ENCODE results near the gene RPS6KB2. TPM values are rescaled to one million over a fixed set of nuclear protein-coding genes. Genes with fewer than 3 reads are reported as not detected.

The RPS6KB2 gene
- total RNA-seq, 1 donor from 2014 or later, result 83.1 TPM

GRCh38 chr11:67392183-67392715, 36.0 kb upstream of the RPS6KB2 start:
- H3K4me1 Mint-ChIP-seq, result peaks cover 35% of the 10 kb centered on the region
- intact Hi-C loops (cut with micrococcal nuclease), result loop anchor here (1.0 kb wide), 1 partner anchor 9 kb away; the partner anchor contains the start of gene PPP1CA
- DNase-seq, result no peak
- no peaks in the 10 kb centered on the region for H3K9me3 Mint-ChIP-seq
- peak overlapping the region; percentile 80 for H3K27ac Mint-ChIP-seq
- no peaks in the 10 kb centered on the region for H3K27me3 Mint-ChIP-seq
- H3K36me3 Mint-ChIP-seq (ENCODE audit: low read depth), result peaks cover 19% of the 10 kb centered on the region
- peak overlapping the region; percentile 90 for H3K4me3 Mint-ChIP-seq

- Mint-ChIP-seq H3K27ac (peak overlapping the region; percentile 72), H3K36me3 (ENCODE audit: low read depth) (peaks cover 30% of the 10 kb centered on the region), H3K4me1 (peaks cover 39% of the 10 kb centered on the region), H3K9me3 (no peaks in the 10 kb centered on the region), H3K27me3 (no peaks in the 10 kb centered on the region), H3K4me3 (peak overlapping the region; percentile 90)
- no peak for DNase-seq
- intact Hi-C loops (cut with micrococcal nuclease), result no loop called here
These were observed 34.9 kb upstream of the RPS6KB2 start for GRCh38 chr11:67393437-67393836.

- peak overlapping the region; percentile 72 for H3K27ac Mint-ChIP-seq
- H3K9me3 Mint-ChIP-seq, result no peaks in the 10 kb centered on the region
- intact Hi-C loops (cut with micrococcal nuclease), result no loop called here
- no peaks in the 10 kb centered on the region for H3K27me3 Mint-ChIP-seq
- H3K36me3 Mint-ChIP-seq (ENCODE audit: low read depth), result peaks cover 32% of the 10 kb centered on the region
- H3K4me1 Mint-ChIP-seq, result peaks cover 40% of the 10 kb centered on the region
- peak overlapping the region; percentile 90 for H3K4me3 Mint-ChIP-seq
- DNase-seq, result no peak
These were observed 34.3 kb upstream of the RPS6KB2 start for GRCh38 chr11:67393990-67394389.

GRCh38 chr11:67395555-67396258, 32.6 kb upstream of the RPS6KB2 start:
- Mint-ChIP-seq H3K9me3 (no peaks in the 10 kb centered on the region), H3K36me3 (ENCODE audit: low read depth) (peaks cover 43% of the 10 kb centered on the region), H3K27ac (no peak overlapping the region), H3K4me1 (peaks cover 40% of the 10 kb centered on the region), H3K27me3 (no peaks in the 10 kb centered on the region), H3K4me3 (no peak overlapping the region)
- intact Hi-C loops (cut with micrococcal nuclease), result no loop called here
- no peak for DNase-seq

- Mint-ChIP-seq H3K9me3 (no peaks in the 10 kb centered on the region), H3K4me1 (peaks cover 36% of the 10 kb centered on the region), H3K27ac (peak overlapping the region; percentile 16), H3K4me3 (no peak overlapping the region), H3K27me3 (no peaks in the 10 kb centered on the region), H3K36me3 (ENCODE audit: low read depth) (peaks cover 45% of the 10 kb centered on the region)
- no peak for DNase-seq
- intact Hi-C loops (cut with micrococcal nuclease), result no loop called here
These were observed 32.1 kb upstream of the RPS6KB2 start for GRCh38 chr11:67396259-67396581.

- Mint-ChIP-seq H3K36me3 (ENCODE audit: low read depth) (peaks cover 45% of the 10 kb centered on the region), H3K4me3 (peak overlapping the region; percentile 69), H3K27me3 (no peaks in the 10 kb centered on the region), H3K9me3 (no peaks in the 10 kb centered on the region), H3K27ac (peak overlapping the region; percentile 87), H3K4me1 (peaks cover 35% of the 10 kb centered on the region)
- DNase-seq, result no peak
- intact Hi-C loops (cut with micrococcal nuclease), result no loop called here
These were observed 31.5 kb upstream of the RPS6KB2 start for GRCh38 chr11:67396587-67397389.

- H3K4me1 Mint-ChIP-seq, result peaks cover 33% of the 10 kb centered on the region
These were observed 30.8 kb upstream of the RPS6KB2 start for GRCh38 chr11:67397536-67397935.

GRCh38 chr11:67397986-67398660, 30.2 kb upstream of the RPS6KB2 start:
- H3K9me3 Mint-ChIP-seq, result no peaks in the 10 kb centered on the region
- H3K36me3 Mint-ChIP-seq (ENCODE audit: low read depth), result peaks cover 45% of the 10 kb centered on the region
- H3K4me3 Mint-ChIP-seq, result peak overlapping the region; percentile 34
- H3K4me1 Mint-ChIP-seq, result peaks cover 31% of the 10 kb centered on the region
- DNase-seq, result no peak
- intact Hi-C loops (cut with micrococcal nuclease), result no loop called here
- H3K27me3 Mint-ChIP-seq, result no peaks in the 10 kb centered on the region
- no peak overlapping the region for H3K27ac Mint-ChIP-seq

More at GRCh38 chr11:67397536-67397935, 30.8 kb upstream of the RPS6KB2 start:
- Mint-ChIP-seq H3K27ac (no peak overlapping the region), H3K9me3 (no peaks in the 10 kb centered on the region), H3K27me3 (no peaks in the 10 kb centered on the region), H3K4me3 (no peak overlapping the region), H3K36me3 (ENCODE audit: low read depth) (peaks cover 45% of the 10 kb centered on the region)
- intact Hi-C loops (cut with micrococcal nuclease), result no loop called here
- no peak for DNase-seq

- Mint-ChIP-seq H3K9me3 (no peaks in the 10 kb centered on the region), H3K4me3 (peak overlapping the region; percentile 37), H3K27ac (peak overlapping the region; percentile 45), H3K27me3 (no peaks in the 10 kb centered on the region), H3K4me1 (peaks cover 31% of the 10 kb centered on the region), H3K36me3 (ENCODE audit: low read depth) (peaks cover 40% of the 10 kb centered on the region)
- DNase-seq, result no peak
- intact Hi-C loops (cut with micrococcal nuclease), result no loop called here
These were observed 29.4 kb upstream of the RPS6KB2 start for GRCh38 chr11:67398661-67399563.

GRCh38 chr11:67400251-67400941, 27.9 kb upstream of the RPS6KB2 start:
- no peak for DNase-seq
- H3K27me3 Mint-ChIP-seq, result no peaks in the 10 kb centered on the region
- H3K4me3 Mint-ChIP-seq, result peak overlapping the region; percentile 91
- H3K9me3 Mint-ChIP-seq, result no peaks in the 10 kb centered on the region
- intact Hi-C loops (cut with micrococcal nuclease), result loop anchor here (5.0 kb wide), 2 partner anchors 133 to 407 kb away; partner anchors contain the start of gene GRK2
- H3K36me3 Mint-ChIP-seq (ENCODE audit: low read depth), result peaks cover 48% of the 10 kb centered on the region
- peak overlapping the region; percentile 70 for H3K27ac Mint-ChIP-seq
- H3K4me1 Mint-ChIP-seq, result peaks cover 39% of the 10 kb centered on the region

GRCh38 chr11:67400942-67401494, 27.3 kb upstream of the RPS6KB2 start:
- H3K4me1 Mint-ChIP-seq, result peaks cover 42% of the 10 kb centered on the region
- no peaks in the 10 kb centered on the region for H3K9me3 Mint-ChIP-seq
- H3K27ac Mint-ChIP-seq, result peak overlapping the region; percentile 70
- intact Hi-C loops (cut with micrococcal nuclease), result loop anchor here (1.0 to 5.0 kb wide), 6 partner anchors 9 to 406 kb away; partner anchors contain the start of genes GRK2, RPS6KB2 and TMEM134
- H3K27me3 Mint-ChIP-seq, result no peaks in the 10 kb centered on the region
- DNase-seq, result no peak
- H3K36me3 Mint-ChIP-seq (ENCODE audit: low read depth), result peaks cover 49% of the 10 kb centered on the region
- peak overlapping the region; percentile 91 for H3K4me3 Mint-ChIP-seq

- Mint-ChIP-seq H3K27ac (peak within 1 kb of the TSS; percentile 87), H3K27me3 (no peaks in the 10 kb centered on the region), H3K36me3 (ENCODE audit: low read depth) (peaks cover 49% of the 10 kb centered on the region), H3K4me3 (peak within 1 kb of the TSS; percentile 91), H3K4me1 (peaks cover 45% of the 10 kb centered on the region), H3K9me3 (no peaks in the 10 kb centered on the region)
- intact Hi-C loops (cut with micrococcal nuclease), result loop anchor here (1.0 to 5.0 kb wide), 8 partner anchors 9 to 406 kb away; partner anchors contain the start of genes GRK2, RPS6KB2 and TMEM134
- DNase-seq, result peak; percentile 96
These were observed 26.7 kb upstream of the RPS6KB2 start, which contains the start of gene PPP1CA for GRCh38 chr11:67401495-67402191. PPP1CA (minus strand) TSS chr11:67401858; CDS start chr11:67401782, 76 bp downstream.

Measured in activated CD4-positive, alpha-beta T cell treated with anti-CD3 and anti-CD28 coated beads, Interleukin-2, amount 10 ng/mL, durations not matched to agents 24 days and 14 days (primary cell).